ENCODE data around the gene SERPINB4. TPM values are rescaled to one million over a fixed set of nuclear protein-coding genes. Genes with fewer than 3 reads are reported as not detected.
"Not testable (repeated sequence)": the region's sequence is repeated elsewhere in the genome, so short reads cannot be mapped to it uniquely, and the experiment has no call there.

Gene SERPINB4
- not detected for total RNA-seq

DNA sequence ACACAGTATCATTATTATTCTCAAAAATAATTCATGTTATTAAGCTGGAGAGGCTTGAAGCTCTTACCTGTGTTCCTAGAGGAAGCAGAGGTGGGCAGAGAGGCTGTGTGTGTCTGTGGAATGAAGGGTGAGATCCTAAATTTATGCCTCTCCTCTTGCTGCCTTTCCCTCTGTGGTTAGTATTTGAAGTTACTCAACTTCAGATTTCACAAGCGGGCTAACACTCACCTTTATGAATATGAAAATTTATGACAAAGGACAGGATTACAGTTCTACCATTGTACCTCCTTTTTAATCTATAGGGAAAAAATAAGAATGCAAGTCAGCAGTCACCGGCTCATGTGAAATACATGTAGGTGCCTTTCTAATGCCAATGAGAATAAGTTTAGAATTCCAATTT, at the start of gene SERPINB4:
TSS of gene SERPINB4 (minus strand) at position 115 of the 400 bp plus-strand sequence. CDS start 679 bp downstream, outside the sequence.
- ATAC-seq (ENCODE audit: low FRiP score); DNase-seq (ENCODE audit: low spot score): not testable (repeated sequence)

DNA sequence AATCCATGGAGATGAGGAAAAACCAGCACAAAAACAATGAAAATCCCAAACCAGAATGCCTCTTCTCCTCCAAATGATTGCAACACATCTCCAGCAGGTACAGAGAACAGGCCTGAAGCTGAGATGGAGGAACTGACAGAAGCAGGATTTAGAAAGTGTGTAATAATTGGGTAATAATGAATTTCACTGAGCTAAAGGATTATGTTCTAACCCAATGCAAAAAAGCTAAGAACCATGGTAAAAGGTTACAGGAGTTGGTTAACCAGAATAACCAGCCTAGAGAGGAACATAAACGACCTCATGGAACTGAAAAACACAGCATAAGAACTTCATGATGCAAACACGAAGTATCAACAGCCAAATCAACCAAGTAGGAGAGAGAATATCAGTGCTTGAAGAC, 45.0 kb upstream of the SERPINB4 start:
- DNase-seq (ENCODE audit: low spot score) = no peak
- no peak for ATAC-seq (ENCODE audit: low FRiP score)
- no peak for TF ChIP-seq CTCF (IDR thresholded peaks at IDR 0.05)

GRCh38 chr18:63686871-63687270, 42.8 kb upstream of the SERPINB4 start:
- ATAC-seq (ENCODE audit: low FRiP score) (no peak), DNase-seq (ENCODE audit: low spot score) (no peak)
- no peak for TF ChIP-seq CTCF (IDR thresholded peaks at IDR 0.05)

DNA sequence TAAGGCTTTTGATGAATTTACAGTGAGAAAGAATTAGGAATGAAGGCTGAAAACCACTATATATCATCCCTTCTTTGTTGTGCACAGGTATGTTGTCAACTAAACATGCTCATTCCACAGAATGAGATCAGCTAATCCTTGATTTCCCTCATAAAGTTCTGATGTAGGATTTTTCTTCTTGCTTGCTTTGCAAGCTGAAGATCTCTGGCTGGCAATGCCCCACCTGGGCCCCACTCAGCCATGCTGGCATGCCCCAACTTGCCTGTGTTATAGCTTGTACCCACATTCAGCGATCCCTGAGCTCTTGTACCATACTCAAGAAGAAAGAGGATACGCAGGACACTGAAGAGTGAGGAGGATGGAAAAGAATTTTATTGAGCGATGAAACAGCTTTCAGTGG, 40.7 kb upstream of the SERPINB4 start:
- ATAC-seq (ENCODE audit: low FRiP score) (no peak), DNase-seq (ENCODE audit: low spot score) (no peak)
- TF ChIP-seq CTCF (IDR thresholded peaks at IDR 0.05) = no peak

- TF ChIP-seq CTCF (IDR thresholded peaks at IDR 0.05) = no peak
- DNase-seq (ENCODE audit: low spot score) = no peak
- no peak for ATAC-seq (ENCODE audit: low FRiP score)
Observed at GRCh38 chr18:63683890-63684289, 39.8 kb upstream of the SERPINB4 start.

DNA sequence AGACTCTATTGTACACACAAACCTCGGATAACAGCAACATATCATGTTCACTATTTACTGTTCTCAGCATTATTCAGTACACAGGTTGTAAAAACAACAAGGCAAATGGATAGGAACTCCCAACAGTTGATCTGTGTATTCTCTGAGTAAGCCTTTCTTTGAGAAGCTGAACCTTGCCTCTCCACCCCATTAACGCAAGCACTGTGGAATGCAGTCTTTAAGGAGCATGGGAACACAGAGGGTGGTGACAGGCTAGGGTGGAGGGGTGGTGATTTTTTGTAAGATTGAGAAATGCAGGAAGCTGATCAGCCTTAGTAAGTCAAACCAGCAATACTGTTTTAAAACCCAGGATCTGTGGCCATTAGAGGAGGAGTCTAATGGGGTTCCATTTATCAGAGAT, 39.1 kb upstream of the SERPINB4 start:
- ATAC-seq (ENCODE audit: low FRiP score) (peak; percentile 71), DNase-seq (ENCODE audit: low spot score) (no peak)
- TF ChIP-seq CTCF (IDR thresholded peaks at IDR 0.05) = no peak

- TF ChIP-seq CTCF (IDR thresholded peaks at IDR 0.05) = no peak
- DNase-seq (ENCODE audit: low spot score) (no peak), ATAC-seq (ENCODE audit: low FRiP score) (no peak)
Observed at GRCh38 chr18:63681449-63682340, 37.6 kb upstream of the SERPINB4 start.

Measured in omental fat pad (tissue), 4 donors.